Activated CD8-positive, alpha-beta memory T cell treated with anti-CD3 and anti-CD28 coated beads for 48 hours (primary cell): ENCODE data around the gene UCHL3.

Experiments
- DNase-seq, 3 experiments: peaks; one replicate each; pipeline ENCODE4 v3.0.0-alpha.2; 2020; ENCODE audit warnings: low read depth in 2 of 3, low spot score in 2 of 3

Gene UCHL3

DNA sequence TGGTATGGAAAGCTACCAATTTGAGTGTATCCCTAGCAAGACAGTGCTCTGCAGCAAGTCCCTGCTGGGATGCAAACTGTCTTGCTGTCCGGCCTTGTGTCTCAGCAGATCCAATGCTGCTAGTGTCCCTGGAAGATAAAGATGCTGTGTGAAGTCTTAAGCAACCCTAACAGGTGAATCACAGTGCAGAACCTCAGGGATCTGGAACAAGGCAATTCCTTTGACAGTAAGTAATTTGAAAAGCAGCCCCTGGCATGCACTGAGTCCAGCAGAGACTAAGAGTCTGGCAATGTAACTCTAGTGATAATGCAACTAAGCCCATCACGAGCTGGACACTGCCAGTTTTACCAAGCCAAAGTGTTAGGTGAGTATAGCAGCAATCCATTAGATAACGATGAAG is 1.7 kb upstream of the UCHL3 start:
- no peak for DNase-seq

DNA sequence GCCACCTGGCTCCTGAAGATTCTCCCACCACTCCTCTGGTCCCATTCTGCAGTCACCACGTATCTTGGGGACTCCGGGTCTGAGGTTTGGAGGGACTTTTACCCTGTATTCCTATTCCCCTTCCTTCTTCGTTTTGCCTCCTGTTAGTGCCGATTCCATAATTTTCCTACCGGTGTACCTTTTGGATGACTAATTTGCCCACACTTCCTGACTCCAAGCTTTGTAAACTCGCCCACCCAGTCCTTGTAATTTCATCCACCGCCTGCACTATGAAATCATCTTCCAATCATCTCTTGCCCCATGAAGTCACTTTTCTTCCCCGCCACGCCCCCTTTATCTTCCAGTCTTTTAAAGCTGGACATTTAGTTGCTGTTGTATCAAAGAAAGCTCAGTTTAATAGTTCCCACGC is 572 bp downstream of the UCHL3 start:
- DNase-seq: no peak

DNA sequence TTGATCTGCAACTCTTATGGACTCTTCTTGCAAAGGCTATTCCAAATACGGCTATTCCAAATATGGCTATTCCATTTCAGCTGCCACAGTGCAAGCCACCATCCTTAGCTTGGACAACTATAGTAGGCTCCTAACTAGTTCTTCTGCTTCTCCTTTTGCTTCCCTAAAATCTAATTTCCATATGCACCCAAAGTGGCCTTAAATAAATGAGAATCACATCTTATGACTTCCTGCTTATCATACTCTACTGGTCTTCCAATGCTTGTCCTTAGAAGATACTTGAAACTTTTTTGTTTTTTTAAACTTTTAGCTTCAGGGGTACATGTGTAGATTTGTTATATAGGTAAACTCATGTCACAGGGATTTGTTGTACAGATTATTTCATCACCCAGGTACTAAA is 4.9 kb downstream of the UCHL3 start:
- no peak for DNase-seq

DNA sequence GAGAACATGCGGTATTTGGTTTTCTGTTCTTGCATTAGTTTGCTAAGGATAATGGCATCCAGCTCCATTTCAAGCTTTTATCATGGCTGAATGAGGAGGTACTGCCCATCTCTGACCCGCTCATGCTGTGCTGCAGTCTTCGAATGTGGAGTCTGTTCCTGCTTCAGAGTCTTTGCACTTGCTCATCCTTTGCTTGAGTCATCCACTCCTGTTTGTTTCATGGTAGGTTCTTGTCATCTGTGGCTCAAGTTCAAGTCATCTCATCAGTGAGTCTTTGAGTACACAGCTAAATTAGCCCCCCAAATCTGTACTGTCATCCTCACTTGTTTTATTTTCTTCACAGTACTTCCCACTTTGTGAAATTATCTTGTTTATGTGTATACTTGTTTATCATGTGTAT is 5.4 kb downstream of the UCHL3 start:
- no peak for DNase-seq

DNA sequence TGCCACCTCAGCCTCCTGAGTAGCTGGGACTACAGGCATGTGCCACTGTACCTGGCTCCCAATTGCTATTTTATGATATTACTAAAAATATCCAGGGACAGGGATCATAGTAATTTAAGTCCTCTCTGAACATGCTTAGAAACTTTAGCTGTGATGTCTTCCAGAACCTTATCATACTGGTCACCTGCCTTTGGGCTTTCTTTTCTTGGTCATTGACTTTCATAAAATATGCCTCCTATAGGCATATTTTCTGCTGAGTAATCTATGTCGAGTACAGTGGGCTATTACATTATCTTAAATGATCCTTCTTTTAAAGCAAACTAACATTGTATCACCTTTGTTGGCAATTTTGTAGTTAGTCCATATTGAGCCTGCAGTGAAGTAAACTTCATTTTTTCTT is 6.2 kb downstream of the UCHL3 start:
- no peak for DNase-seq

DNA sequence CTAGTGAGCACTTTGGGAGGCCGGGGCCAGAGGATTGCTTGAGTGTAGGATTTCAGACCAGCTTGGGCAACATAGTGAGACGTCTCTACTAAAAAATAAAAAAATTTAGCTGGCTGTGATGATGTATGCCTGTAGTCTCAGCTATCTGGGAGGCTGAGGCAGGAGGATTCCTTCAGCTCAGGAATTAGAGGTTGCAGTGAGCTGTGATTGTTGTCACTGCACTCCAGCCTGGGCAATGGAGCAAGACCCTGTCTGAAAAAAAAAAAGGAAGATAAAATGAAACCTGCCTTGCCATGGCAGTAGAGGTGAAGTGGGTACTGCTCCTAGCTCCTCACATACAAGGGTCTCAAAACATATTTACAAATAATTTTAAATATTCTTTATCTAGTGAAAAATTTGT is 7.4 kb downstream of the UCHL3 start:
- DNase-seq: no peak

DNA sequence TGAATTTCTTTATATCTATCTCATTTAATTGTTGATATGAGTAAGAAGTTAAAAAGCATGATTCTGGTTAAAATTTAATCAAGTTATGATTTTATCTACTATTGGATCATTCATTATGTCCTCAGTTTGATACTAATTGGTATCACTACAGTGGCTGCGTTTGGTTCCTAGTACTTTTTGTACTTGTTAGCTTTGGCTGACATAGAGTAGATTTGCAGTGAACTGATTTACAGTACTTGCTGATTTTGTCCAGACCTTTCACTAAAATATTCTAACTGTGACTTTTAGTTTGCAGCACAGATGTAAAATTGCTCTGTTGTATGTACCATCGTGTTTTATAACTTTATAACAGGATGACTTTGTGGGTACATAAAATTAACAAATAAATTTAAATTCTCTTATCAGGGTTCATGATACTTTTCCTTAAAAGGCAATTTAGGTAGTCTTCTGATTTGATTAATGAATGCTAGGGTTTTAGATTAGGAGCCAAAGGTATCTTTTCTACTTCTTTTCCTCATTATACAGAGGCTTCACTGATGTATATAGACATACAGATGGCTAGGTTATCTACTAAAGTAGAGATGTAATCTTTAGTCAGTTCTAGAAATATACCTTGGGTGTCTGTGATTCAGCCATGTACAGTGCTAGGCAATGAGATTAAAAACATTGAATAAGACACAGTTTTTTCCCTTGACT is 8.7 kb downstream of the UCHL3 start:
- DNase-seq: no peak

DNA sequence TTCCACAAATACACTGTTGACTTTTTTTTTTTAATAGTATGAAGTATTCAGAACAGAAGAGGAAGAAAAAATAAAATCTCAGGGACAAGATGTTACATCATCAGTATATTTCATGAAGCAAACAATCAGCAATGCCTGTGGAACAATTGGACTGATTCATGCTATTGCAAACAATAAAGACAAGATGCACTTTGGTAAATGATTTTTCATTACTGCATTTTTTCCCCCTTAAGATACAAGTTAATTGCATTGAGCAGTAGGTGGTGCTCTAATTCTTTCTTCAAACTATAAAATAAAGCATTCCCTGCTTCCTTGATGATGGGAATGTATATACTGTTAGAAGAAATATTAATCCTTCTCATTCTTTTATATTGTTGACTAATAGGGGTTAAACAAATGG is 17.1 kb downstream of the UCHL3 start:
- DNase-seq: no peak

DNA sequence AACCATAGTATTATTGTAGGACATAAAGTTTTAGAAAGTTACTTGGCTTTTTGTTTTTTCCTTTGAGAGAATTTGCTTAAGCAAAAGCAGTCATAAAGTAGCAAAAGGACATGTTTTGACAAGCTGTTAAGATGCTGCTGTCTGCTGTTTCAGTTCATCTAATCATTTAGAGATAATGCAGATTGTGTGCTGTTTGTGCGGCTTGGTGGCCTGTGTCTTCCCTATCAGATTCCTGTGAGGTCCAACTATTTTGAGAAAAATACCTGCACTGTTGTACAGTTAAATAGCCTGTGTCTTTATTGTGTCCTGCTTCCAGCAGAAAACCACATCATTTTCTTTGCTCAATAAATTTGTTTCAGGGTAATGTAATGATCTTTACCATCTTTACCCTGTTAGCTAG is 20.0 kb downstream of the UCHL3 start:
- no peak for DNase-seq

DNA sequence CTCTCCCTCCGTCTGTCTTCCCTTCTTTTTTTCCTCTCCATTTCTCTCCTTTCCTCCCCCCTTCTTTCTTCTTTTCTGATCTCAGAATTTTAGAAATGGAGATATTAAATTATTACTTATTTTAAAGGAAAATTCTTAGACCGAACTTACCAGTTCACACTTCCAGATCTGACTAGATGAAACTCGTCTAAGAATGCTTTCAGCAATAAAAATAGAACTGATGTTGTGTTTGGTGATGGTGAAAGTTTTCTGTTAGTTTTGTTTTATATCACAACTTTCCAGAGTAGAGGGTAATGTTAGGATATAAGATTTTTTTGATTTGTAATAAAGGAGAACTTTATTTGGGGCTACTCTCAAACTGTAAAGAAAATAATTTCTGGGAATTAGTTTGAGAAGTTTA is 29.9 kb downstream of the UCHL3 start:
- DNase-seq: no peak

DNA sequence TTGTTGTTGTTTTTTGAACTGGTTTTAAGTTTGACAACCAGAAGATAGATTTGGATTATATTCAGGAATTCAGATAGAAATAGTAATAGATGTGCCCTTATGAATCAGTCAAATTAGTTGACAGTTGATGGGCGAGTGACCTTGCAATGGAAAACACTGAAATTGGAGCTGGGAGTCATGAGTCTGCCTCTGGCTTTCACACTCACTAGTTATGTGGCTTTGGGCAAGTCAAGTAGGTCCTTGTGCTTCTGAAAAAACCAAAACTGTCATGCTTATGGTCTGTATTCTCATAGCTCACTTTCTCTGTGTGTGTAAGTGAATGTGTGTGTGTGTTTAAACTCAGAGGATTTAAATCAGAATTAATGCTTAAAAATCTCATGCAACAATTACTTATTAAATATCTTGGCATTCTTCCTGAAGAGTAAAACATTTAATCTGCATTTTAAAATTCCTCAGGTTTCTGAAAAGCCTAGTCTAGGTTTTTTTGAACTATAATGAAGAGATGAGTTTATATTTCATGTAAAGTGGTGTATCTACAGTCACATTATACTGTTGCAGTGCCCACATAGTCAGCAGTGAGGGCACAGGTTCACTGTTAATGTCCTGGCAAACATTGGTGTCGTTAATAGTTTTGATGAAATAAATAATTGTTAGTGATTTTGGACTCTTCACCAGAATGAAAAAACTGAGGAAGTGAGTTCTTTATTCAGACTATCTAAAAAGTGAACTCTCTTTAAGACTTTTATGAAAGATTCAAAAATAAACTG is 32.5 kb downstream of the UCHL3 start:
- no peak for DNase-seq

DNA sequence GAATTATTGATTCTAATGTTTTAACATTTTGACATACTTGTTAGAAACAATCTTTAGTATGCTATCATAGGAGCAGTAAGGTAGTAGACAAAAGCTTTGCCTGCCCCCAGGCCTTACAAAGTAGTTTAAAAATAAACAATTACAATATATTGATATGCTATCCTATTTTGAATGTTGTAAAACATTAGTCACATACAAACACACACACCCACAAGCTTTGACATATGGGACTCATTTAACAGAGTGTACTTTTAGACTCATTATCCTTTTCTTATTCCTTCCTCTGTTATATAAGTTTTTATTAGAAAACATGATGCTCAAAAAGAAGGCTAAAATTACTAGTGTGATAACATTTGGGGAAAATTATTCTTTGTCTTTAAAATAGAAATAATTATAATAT is 33.5 kb downstream of the UCHL3 start:
- DNase-seq: no peak

DNA sequence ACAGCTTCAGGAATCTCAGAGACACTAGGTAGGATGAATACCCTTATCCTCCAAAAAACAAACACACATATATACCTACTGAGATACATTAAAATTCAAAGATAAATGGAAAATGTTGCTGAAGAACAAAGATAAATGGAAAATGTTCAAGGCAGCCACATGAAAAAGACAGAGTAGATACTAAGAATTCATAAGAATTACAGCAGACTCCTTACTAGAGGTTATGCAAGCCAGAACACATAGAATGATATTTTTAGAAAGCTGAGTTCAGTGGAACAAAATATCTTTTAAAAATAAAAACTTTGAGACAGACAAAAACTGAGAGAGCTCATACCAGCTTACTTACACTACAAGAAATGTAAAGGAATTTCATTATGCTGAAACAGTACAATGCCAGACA is 35.6 kb downstream of the UCHL3 start:
- no peak for DNase-seq

DNA sequence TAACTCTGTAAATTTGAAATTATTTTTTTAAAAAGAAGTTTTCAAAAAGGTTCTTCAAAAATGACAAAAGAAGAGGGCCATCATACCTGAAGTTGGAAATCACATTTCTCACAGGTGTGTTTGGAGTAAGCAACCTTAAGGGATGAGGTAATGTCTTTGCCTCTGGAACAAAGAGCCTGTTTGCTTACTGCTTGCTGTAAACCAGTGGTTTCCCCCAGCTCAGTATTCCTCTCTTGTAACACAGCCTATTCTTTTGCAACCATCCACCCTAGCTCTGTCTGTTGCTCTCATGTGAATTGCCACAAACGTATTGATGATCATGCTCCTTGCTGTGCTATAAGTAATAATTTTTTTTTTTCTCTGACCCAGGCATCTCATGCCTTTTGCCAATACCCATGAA is 38.1 kb downstream of the UCHL3 start:
- DNase-seq: no peak

DNA sequence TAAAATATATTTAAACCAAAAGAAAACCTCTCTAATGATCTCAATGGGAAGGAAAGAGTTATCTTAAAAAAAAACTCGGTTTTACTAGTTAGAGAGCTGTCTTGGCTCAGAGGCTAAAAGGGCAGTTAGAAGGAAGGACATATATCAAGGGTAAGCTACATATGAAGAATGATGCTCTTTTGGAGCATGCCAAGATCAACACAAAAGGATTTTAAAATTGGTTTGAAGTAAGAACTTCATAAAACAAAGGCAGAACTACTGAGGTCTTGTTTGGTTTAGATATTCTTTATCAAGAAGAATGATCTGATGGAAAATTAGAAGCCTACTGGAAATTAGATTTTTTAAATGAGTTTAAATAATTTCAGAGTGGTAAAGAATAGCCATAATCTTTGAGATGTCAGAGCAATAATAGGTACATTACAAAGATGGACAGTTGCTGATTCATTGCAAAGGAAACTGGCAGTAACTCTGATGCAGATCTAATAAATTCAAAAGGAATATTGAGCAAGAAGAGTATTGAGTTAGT is 47.1 kb downstream of the UCHL3 start:
- DNase-seq: no peak

DNA sequence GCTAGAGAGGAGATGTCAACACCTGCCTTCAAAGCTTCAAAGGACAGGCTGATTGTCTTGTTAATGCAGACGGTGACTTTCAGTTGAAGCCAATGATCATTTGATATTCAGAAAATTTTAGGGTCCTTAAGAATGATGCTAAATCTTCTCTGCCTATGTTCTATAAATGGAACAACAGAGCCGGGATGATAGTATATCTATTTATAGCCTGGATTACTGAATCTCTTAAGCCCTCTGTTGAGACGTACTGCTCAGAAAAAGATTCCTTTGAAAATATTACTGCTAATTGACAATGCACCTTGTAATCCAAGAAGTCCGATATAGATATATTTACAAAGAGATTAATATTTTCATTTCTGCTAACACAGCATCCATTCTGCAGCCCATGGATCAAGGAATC is 50.8 kb downstream of the UCHL3 start:
- DNase-seq: no peak

DNA sequence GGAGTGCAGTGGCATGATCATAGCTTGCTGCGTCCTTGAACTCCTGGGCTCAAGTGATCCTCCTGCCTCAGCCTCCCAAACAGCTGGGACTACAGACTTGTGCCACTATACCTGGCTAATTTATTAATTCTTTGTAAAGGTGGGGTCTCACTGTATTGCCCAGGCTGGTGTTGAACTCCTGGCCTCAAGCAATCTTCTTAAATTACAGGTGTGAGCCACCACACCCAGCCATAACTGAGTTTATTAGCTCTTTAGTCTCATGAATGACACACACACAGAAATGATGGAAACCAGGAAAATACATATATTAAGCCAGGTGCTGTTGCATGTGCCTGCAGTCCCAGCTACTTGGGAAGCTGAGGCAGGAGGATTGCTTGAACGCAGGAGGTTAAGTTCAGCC is 53.4 kb downstream of the UCHL3 start:
- no peak for DNase-seq

DNA sequence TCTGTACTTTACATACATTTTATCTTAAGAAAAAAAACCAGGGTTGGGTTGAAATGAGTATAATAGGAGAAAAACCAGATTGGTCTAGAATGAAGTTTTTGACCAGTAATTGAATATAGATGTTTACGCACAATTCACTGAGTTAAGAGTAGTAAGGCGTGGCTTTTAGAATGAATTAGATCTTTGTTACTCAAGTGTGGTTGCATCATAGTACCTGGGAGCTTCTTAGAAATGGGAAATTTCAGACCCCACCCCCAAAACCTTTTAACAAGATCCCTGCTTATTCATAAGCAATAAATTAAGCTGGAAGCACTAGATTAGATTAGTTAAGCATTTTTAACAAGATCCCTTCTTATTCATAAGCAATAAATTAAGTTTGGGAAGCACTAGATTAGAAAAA is 57.9 kb downstream of the UCHL3 start:
- DNase-seq: no peak

DNA sequence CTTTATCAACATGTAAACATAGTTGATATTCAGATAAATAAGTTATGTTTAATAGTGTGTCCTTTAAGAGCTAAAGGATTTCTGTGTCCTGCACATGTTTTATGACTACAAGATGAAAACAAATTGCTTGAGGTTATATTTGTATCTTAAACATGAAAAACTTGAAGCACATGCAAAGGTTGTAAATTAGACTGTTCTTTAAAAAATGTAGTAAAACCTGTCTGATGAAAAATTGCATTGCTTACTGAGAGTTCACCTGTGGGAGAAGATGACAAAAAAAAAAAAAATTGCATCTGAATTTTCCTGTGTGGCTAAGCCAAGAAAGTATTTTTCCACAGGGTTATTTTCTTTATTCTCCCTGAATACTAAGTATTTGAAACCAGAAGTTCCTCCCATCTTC is 60.9 kb downstream of the UCHL3 start:
- no peak for DNase-seq

DNA sequence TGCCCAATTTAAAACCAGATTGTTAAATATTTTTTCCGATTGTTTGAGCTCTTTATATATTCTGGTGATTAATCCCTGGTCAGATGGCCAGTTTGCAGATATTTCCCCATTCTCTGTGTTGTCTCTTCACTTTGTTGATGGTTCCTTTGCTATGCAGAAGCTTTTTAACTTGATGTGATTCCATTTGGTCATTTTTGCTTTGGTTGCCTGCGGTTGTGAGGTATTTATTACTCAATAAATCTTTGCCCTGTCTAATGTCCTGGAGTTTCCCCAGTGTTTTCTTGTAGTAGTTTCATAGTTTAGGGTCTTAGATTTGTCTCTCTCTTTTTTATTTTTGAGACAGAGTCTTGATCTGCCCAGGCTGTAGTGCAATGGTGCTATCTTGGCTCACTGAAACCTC is 62.8 kb downstream of the UCHL3 start:
- DNase-seq: no peak

DNA sequence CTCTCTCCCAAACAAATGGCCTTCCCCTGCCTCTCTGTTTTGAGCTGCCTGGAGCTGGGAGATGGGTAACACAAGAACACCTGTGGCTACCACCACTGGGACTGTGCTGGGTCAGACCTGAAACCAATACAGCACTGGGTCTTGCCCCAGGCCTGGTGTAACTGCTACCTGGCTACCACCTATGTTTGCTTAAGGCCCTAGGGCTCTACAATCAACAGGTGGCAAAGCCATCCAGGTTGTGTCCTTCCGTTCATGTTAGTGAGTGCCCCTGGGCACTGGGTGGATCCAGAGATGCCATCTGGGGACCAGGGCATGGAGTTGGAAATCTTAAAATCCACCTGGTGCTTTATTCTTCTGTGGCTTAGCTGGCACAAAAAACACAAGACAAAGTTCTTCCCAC is 67.6 kb downstream of the UCHL3 start:
- DNase-seq: no peak

DNA sequence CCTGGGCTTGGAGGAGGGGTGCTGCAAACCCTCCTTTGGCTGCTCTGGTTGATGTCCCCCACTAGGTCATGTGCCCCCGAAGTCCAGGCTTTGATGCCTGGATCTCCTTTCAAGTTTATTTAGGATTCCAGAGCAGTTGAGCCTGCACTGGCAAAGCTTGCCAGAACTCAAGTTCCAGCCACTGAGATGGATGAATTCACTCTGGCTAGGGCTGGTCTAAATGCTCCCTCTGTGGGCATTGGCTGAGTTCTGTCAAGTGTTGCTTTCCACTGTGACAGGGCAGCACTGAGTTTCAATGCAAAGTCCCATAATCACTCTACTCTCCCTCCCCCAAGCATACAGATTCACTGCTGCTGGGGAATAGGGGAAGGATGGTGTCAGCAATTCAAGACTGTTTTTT is 68.7 kb downstream of the UCHL3 start:
- DNase-seq: no peak

DNA sequence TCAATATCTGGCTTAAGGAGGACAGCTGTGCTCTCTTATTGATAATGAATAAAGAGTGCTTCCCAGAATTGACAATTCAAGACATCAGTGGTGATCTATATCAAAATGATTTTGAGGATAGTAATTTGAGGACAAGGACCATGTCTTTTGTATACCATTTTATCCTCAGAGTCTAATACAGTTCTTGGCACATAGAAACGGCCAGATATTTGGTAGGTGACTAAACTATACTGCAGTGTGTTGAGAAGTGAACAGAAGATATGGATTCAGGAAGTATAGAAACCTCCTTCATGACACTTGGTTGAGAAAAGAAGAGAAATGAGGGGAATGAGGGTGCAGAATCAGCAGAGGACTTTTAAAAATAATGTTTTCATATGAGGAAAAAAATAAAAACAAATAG is 70.4 kb downstream of the UCHL3 start:
- DNase-seq: no peak
